Measurements from ENCODE around the gene TPK1.

The TPK1 gene

GRCh38 chr7:144468990-144469732, 366.7 kb downstream of the TPK1 start:
- peaks cover 4% of the 10 kb centered on the region for H3K27me3 Mint-ChIP-seq (ENCODE audit: low read depth, poor library complexity)
- H3K4me3 Mint-ChIP-seq = no peak overlapping the region
- H3K36me3 Mint-ChIP-seq (ENCODE audit: low read depth) = no peaks in the 10 kb centered on the region
- H3K4me1 Mint-ChIP-seq = no peaks in the 10 kb centered on the region
- DNase-seq = no peak
- peaks cover 3% of the 10 kb centered on the region for H3K9me3 Mint-ChIP-seq
- no peak for TF ChIP-seq CTCF (IDR thresholded peaks at IDR 0.05)
- no peak overlapping the region for H3K27ac Mint-ChIP-seq

GRCh38 chr7:144459635-144460034, 376.2 kb downstream of the TPK1 start:
- H3K4me1 Mint-ChIP-seq = no peaks in the 10 kb centered on the region
- no peak for TF ChIP-seq CTCF (IDR thresholded peaks at IDR 0.05)
- no peaks in the 10 kb centered on the region for H3K36me3 Mint-ChIP-seq (ENCODE audit: low read depth)
- peaks cover 31% of the 10 kb centered on the region for H3K9me3 Mint-ChIP-seq
- H3K4me3 Mint-ChIP-seq = no peak overlapping the region
- H3K27ac Mint-ChIP-seq = no peak overlapping the region
- no peak for DNase-seq
- no peaks in the 10 kb centered on the region for H3K27me3 Mint-ChIP-seq (ENCODE audit: low read depth, poor library complexity)

DNA sequence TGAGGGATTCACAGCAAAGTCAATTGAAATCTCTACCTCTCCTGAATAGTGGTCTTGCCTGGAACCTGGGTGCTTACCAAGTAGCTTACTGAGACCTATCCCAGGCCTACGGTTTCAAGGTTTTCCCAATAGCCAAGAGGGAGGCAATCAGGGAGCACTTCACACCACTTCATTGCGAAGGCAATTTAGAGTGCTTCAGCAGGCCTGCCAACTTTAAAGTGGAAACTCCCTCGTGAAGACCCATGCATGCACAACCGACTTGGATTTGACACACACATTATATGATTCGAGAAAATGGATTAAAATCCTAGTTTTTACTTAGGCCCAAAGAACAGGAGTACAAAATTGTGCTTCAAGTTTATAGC, 380.8 kb downstream of the TPK1 start:
- no peak for TF ChIP-seq CTCF (IDR thresholded peaks at IDR 0.05)
- no peak for DNase-seq
- Mint-ChIP-seq H3K36me3 (ENCODE audit: low read depth) (no peaks in the 10 kb centered on the region), H3K4me3 (no peak overlapping the region), H3K9me3 (peaks cover 1% of the 10 kb centered on the region), H3K4me1 (no peaks in the 10 kb centered on the region), H3K27me3 (ENCODE audit: low read depth, poor library complexity) (no peaks in the 10 kb centered on the region), H3K27ac (no peak overlapping the region)

- no peaks in the 10 kb centered on the region for H3K36me3 Mint-ChIP-seq (ENCODE audit: low read depth)
- no peak overlapping the region for H3K4me3 Mint-ChIP-seq
- H3K27ac Mint-ChIP-seq = no peak overlapping the region
- no peaks in the 10 kb centered on the region for H3K27me3 Mint-ChIP-seq (ENCODE audit: low read depth, poor library complexity)
- H3K4me1 Mint-ChIP-seq = no peaks in the 10 kb centered on the region
- DNase-seq = no peak
- TF ChIP-seq CTCF (IDR thresholded peaks at IDR 0.05) = peak; percentile 12
- H3K9me3 Mint-ChIP-seq = no peaks in the 10 kb centered on the region
Observed at GRCh38 chr7:144454256-144455039, 381.4 kb downstream of the TPK1 start.

GRCh38 chr7:144452064-144452463, 383.8 kb downstream of the TPK1 start:
- DNase-seq = no peak
- no peak for TF ChIP-seq CTCF (IDR thresholded peaks at IDR 0.05)
- Mint-ChIP-seq H3K36me3 (ENCODE audit: low read depth) (no peaks in the 10 kb centered on the region), H3K27me3 (ENCODE audit: low read depth, poor library complexity) (no peaks in the 10 kb centered on the region), H3K4me1 (no peaks in the 10 kb centered on the region), H3K4me3 (no peak overlapping the region), H3K9me3 (no peaks in the 10 kb centered on the region), H3K27ac (no peak overlapping the region)
